Stimulated activated CD4-positive, alpha-beta T cell treated with anti-CD3 and anti-CD28 coated beads, Interleukin-4, amount 100 ng/mL, for 48 hours (primary cell): ENCODE results near the gene C6orf62.
"Not testable (repeated sequence)": the region's sequence is repeated elsewhere in the genome, so short reads cannot be mapped to it uniquely, and the experiment has no call there.

ENCODE experiments used
- DNase-seq, 2 donors: peaks; one replicate each; pipeline ENCODE4 v3.0.0-alpha.2; 2020; ENCODE audit warnings: low read depth in 2 of 2

C6orf62 gene

GRCh38 chr6:24699521-24700359 lies 19.2 kb downstream of the C6orf62 start:
- DNase-seq = no peak

DNA sequence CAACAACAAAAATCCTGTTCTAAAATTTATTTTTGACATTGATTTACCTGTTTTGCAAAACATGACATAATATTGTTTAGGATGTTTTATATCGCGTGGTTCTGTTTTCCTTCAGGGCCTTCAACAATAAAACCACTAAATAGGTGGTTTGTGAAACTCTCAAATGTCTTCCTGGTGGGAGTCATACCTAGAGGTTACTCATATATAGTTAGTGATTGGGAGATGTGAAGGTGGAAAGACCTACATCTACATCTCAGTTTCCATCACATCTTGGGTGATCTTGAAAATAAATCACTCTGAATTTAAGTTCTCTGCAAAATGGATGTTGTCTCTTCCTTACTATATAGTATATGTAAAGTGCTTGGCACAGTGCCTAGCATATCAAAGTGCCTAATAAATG lies 22.9 kb downstream of the C6orf62 start:
- DNase-seq = no peak

DNA sequence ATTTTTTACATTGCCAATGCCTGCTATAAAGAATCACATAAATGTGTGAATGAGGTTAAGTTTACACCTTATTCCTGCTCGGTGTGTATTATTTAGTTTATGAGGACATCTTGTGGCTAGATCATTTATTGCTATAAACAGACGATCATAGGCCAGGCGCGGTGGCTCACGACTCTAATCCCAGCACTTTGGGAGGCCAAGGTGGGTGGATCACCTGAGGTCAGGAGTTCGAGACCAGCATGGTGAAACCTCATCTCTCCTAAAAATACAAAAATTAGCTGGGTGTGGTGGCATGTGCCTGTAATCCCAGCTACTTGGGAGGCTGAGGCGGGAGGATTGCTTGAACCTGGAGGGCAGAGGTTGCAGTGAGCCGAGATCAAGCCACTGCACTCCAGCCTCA lies 23.3 kb downstream of the C6orf62 start:
- DNase-seq = peak; percentile 16 to 24

DNA sequence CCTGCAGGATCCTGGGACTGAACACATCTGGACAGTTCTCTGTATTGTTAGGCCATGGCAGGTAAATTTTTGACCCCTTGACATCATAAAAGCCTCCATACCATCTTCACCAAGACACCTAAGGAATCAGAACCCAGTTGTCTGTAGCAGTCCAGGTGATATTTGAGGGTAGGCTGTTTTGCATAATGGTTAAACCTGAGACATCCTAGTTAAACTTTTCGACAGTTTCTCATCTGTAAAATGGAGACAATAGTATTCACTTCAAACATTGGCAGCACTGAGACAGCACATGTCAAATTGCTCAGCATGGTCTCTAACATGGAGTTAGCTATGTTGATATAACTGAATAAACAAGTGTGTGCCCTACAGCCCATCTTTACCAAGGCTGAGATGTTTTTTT lies 24.8 kb downstream of the C6orf62 start:
- DNase-seq = no peak

GRCh38 chr6:24692848-24693592 lies 25.9 kb downstream of the C6orf62 start:
- DNase-seq = no peak

DNA sequence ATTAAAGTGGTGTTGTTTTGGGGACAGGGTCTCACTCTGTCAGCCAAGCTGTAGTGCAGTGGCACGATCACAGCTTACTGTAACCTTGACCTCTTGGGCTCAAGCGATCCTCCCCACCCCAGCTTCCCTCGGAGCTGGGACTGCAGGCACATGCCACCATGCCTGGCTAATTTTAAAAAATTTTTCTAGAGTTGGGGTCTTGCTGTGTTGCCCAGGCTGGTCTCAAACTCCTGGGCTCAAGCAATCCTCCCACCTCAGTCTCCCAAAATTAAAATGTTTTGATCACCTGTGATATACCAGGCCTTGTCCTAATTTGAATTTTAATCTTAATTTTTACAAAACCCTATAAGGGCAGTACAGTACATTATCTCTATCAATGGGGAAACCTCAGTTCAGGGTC lies 26.5 kb downstream of the C6orf62 start:
- DNase-seq = no peak

DNA sequence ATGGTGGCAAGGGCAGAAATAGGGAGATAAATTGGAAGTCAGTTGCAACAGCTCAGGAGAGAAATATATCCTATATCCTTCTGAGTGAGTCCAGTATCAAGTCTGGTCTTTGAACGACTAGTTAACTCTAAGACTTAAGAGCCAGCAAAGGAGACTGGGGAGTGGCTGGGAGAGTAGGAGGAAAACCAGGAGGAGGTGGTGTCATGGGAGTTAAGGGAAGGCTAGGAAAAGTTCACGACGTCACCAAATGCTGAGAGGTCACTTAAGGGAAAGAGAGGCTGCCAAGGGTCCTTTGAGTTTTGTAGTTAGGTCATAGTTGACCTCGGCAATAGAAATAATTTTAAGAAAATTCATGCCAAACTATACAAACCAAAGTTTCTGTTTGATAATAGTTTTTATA lies 27.0 kb downstream of the C6orf62 start:
- no peak for DNase-seq

DNA sequence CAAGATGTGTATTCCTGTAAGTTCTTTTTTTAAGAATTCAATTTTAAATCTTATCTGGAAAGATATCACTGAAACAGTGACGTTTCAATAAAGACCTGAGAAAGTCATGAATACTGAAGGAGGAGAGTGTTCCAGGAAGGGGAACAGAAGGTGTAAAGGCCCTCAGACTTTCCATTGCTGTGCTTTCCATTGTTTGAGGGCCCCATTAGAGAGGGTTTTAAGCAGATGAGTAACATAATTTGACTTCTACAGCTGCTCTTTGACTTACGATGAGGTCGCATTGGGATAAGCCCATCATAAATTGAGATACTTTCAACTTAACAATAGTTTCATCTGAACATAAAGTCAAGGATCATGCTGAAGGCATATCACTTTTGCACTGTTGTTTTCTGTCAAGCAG lies 27.4 kb downstream of the C6orf62 start:
- DNase-seq = no peak

- no peak for DNase-seq
Observed at GRCh38 chr6:24690593-24690992, 28.4 kb downstream of the C6orf62 start.

- DNase-seq = no peak
Observed at GRCh38 chr6:24689964-24690363, 29.0 kb downstream of the C6orf62 start.

- DNase-seq = no peak
Observed at GRCh38 chr6:24686946-24687345, 32.0 kb downstream of the C6orf62 start.

DNA sequence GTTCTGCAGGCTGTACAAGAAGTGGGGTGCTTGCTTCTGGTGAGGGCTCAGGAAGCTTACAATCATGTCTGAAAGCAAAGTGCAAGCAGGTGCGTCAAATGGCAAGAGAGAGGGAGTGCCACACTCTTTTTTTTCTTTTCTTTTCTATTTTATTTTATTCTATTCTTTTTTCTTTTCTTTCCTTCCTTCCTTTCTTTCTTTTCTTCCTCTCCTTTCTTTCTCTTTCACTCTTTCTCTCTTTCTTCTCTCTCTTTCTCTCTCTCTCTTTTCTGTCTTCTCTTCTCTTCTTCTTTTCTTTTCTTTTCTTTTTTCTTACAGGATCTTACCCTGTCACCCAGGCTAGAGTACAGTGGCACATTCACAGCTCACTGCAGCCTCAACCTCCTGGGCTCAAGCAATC lies 32.5 kb downstream of the C6orf62 start:
- DNase-seq = no peak

- no peak for DNase-seq
Observed at GRCh38 chr6:24683297-24684296, 35.4 kb downstream of the C6orf62 start.

DNA sequence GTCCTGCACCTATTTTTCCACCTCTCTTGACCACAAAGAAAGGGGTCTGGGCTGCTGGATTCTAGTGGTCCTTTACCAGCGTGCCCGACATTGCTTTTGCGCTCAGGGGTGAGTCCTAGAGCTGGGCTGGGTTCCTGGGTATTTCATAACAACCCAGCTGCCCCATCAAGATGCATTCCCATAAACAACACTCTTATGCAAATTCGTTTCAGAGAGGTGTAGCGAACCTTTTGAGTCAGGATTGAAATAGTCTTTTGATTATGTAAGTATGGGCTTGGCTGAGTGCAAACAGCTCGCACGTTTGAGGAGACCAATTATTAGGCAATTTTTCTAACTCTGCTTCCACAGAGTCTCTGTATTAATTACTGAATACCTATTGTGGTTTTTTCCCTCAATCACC lies 38.4 kb downstream of the C6orf62 start:
- DNase-seq = no peak

- DNase-seq = not testable (repeated sequence)
Observed at GRCh38 chr6:24678792-24679352, 40.1 kb downstream of the C6orf62 start.

DNA sequence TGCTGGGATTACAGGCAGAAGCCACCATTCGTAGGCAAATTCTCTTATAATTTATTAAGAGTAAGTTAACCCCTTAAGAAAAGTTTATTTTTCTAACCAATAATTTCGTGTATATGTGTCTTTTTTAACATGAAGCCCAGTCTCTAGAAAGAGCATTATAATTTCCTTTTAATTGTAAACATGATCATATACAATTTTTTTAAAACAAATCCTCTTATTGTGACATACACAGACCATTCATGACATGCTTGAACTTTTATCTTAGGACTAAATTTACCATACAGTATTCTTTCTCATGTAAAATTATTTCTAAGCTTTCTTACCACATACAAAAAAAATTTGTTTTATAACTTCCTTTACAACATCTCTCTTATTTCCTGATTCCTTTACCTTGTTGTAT lies 45.3 kb downstream of the C6orf62 start:
- no peak for DNase-seq

DNA sequence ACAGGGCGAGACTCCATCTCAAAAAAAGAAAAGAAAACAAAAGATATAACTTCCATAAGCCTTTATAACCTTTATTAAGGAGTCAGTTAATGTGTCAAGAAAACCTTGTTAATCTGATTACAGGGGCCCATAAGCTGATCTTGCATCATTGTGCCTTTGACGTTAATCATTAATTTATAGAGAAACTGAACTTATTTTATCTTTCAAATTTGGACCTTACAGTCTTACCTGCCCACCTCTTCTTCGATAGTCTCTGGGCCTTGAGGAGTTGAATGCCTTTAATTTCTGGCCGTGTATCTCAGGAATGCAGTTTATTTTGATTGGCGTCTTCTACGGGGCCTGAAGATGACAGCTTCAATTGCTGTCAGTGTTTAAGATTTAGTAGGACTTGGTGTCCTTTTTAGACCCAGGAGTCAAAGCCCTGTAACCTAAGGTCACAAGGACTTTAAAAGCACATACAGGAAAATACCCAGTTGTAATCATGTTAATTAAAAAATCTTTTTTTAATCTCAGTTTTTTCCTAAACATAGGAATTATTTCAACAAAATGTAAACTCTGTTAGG lies 46.3 kb downstream of the C6orf62 start:
- no peak for DNase-seq

DNA sequence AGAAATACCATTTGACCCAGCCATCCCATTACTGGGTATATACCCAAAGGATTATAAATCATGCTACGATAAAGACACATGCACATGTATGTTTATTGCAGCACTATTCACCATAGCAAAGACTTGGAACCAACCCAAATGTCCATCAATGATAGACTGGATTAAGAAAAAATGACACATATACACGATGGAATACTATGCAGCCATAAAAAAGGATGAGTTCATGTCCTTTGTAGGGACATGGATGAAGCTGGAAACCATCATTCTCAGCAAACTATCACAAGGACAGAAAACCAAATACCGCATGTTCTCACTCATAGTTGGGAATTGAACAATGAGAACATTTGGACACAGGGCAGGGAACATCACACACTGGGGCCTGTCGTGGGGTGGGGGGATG lies 47.9 kb downstream of the C6orf62 start:
- DNase-seq = not testable (repeated sequence)

DNA sequence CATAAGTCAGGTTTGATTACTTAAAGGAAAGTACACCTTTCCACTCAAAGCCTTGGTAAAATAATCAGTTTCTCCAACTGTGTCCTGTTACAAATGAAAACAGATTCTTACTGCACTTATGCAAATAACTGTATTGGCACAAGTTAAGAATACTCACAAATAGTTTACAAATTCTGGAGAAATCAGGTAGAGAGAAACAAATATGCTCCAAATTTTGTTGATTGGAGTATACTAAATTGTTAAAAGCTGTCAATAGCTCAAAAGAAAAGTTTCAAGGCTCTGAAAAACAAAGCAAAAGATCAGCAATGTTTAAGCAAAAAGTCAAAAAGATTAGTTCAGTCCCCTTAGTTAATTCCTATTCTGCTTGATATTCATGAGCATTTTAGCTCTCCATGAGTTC lies 48.5 kb downstream of the C6orf62 start:
- DNase-seq = not testable (repeated sequence)

- DNase-seq = no peak
Observed at GRCh38 chr6:24668997-24669361, 50.0 kb downstream of the C6orf62 start.
